Measurements from ENCODE around the gene HOOK2.

DNA sequence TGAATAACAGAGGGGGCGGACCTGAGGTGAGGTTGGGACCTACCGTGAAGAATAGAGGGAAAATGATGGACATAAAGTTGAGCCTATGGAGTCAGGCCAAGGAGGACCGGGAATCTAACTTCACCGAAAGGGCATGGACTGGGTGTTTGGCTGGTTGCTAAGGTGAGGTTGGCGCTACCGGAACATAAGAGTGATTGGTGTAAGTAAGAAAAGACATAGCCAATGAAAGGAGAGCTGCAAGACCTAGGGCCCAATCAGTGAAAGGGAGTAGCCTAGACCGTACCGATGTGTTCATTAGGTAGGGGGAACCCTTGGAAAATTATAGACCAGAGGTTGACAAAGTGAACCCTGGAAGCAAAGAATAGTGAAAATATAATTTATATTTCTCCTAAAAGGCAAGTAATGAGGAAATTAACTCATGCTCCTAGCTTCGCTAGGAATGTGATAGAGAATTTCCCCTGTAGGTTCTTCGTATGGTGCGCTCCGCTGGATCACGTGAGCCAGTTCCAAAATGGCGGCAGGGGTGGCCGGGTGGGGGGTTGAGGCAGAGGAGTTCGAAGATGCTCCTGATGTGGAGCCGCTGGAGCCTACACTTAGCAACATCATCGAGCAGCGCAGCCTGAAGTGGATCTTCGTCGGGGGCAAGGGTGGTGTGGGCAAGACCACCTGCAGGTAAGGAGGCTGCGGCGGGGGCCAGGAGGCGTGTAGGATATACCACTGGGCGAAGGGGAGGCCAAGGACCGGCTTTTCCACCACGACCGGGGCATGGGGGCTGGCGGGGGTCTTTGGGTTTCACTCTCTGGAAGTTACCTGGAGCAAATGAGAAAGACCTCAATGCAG lies 38.1 kb downstream of the HOOK2 start, which contains the start of gene GET3:
- TF ChIP-seq, protein P1, sequence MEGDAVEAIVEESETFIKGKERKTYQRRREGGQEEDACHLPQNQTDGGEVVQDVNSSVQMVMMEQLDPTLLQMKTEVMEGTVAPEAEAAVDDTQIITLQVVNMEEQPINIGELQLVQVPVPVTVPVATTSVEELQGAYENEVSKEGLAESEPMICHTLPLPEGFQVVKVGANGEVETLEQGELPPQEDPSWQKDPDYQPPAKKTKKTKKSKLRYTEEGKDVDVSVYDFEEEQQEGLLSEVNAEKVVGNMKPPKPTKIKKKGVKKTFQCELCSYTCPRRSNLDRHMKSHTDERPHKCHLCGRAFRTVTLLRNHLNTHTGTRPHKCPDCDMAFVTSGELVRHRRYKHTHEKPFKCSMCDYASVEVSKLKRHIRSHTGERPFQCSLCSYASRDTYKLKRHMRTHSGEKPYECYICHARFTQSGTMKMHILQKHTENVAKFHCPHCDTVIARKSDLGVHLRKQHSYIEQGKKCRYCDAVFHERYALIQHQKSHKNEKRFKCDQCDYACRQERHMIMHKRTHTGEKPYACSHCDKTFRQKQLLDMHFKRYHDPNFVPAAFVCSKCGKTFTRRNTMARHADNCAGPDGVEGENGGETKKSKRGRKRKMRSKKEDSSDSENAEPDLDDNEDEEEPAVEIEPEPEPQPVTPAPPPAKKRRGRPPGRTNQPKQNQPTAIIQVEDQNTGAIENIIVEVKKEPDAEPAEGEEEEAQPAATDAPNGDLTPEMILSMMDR (IDR thresholded peaks at IDR 0.05): no peak
- TF ChIP-seq EP300 (IDR thresholded peaks at IDR 0.05) (no peak), POLR2A (IDR thresholded peaks at IDR 0.05) (peak in 1 of 2 donors; percentile 54)

Measured in suprapubic skin (tissue), 3 donors.